Mesenchymal stem cell (in vitro differentiated cells and primary cell): ENCODE results near the gene MINK1.
A peak's percentile ranks its signal among the peaks of the same experiment; 100 is the strongest.

Experiments used
- DNase-seq: peaks from one replicate; pipeline ENCODE4 v3.0.0-alpha.2; 2013
- H2AFZ ChIP-seq: one replicate; pipeline ENCODE4 v1.6.1; 2013; ENCODE audit warnings: low read depth, mild to moderate bottlenecking, control low read depth, inconsistent platforms, low read length, moderate library complexity
- H2AK5ac ChIP-seq: 2 replicates; pipeline ENCODE4 v1.6.1; 2013; ENCODE audit warnings: low read length, moderate library complexity, mild to moderate bottlenecking, inconsistent platforms; ENCODE audit not compliant: severe bottlenecking
- H2BK120ac ChIP-seq: one replicate; pipeline ENCODE4 v1.6.1; 2013; ENCODE audit warnings: low read depth, mild to moderate bottlenecking, inconsistent platforms, low read length, moderate library complexity
- H2BK12ac ChIP-seq, 2 experiments: one replicate each; pipeline ENCODE4 v1.6.1; 2013; ENCODE audit warnings: inconsistent platforms in 2 of 2, low read length in 2 of 2, mild to moderate bottlenecking in 2 of 2, moderate library complexity in 2 of 2, control low read depth in 1 of 2
- H2BK15ac ChIP-seq: one replicate; pipeline ENCODE4 v1.6.1; 2013; ENCODE audit warnings: mild to moderate bottlenecking, low read depth, inconsistent platforms; ENCODE audit not compliant: poor library complexity, severe bottlenecking
- H2BK5ac ChIP-seq: 2 replicates; pipeline ENCODE4 v1.6.1; 2013; ENCODE audit warnings: low read depth, mild to moderate bottlenecking, low read length, control low read depth, inconsistent platforms; ENCODE audit not compliant: poor library complexity, severe bottlenecking
- H3K14ac ChIP-seq, 2 experiments: one replicate each; pipeline ENCODE4 v1.6.1; 2013; ENCODE audit warnings: inconsistent platforms in 2 of 2, low read length in 2 of 2, control low read depth in 1 of 2, mild to moderate bottlenecking in 1 of 2, moderate library complexity in 1 of 2
- H3K18ac ChIP-seq, 2 experiments: one replicate each; pipeline ENCODE4 v1.6.1; 2013; ENCODE audit warnings: inconsistent platforms in 2 of 2, low read length in 2 of 2, control low read depth in 1 of 2, low read depth in 1 of 2, mild to moderate bottlenecking in 1 of 2
- H3K23ac ChIP-seq, 2 experiments: one replicate each; pipeline ENCODE4 v1.6.1; 2013; ENCODE audit warnings: inconsistent platforms in 2 of 2, low read length in 2 of 2, mild to moderate bottlenecking in 2 of 2, moderate library complexity in 2 of 2, control low read depth in 1 of 2
- H3K27ac ChIP-seq: 2 replicates; pipeline ENCODE4 v1.5.1; 2013; ENCODE audit warnings: mild to moderate bottlenecking, moderate library complexity, low read length, control low read depth, inconsistent platforms; ENCODE audit not compliant: poor library complexity, severe bottlenecking
- H3K27me3 ChIP-seq, 2 experiments: 2 replicates each; pipeline versions ENCODE4 v1.6.1 to v1.7.0; 2013; ENCODE audit warnings: low read length in 2 of 2, mild to moderate bottlenecking in 2 of 2, moderate library complexity in 2 of 2, control low read depth in 1 of 2, inconsistent platforms in 1 of 2; ENCODE audit not compliant: control insufficient read depth in 1 of 2, insufficient read depth in 1 of 2
- H3K36me3 ChIP-seq, 2 experiments: 2 replicates each; pipeline versions ENCODE4 v1.6.1 to v1.7.0; 2013; ENCODE audit warnings: low read length in 2 of 2, control low read depth in 1 of 2, inconsistent platforms in 1 of 2, low read depth in 1 of 2, mild to moderate bottlenecking in 1 of 2; ENCODE audit not compliant: insufficient read depth in 2 of 2, control insufficient read depth in 1 of 2
- H3K4ac ChIP-seq, 2 experiments: one replicate each; pipeline ENCODE4 v1.6.1; 2013; ENCODE audit warnings: inconsistent platforms in 2 of 2, low read length in 2 of 2, mild to moderate bottlenecking in 2 of 2, moderate library complexity in 2 of 2, control low read depth in 1 of 2, low read depth in 1 of 2
- H3K4me1 ChIP-seq: 2 replicates; pipeline ENCODE4 v1.6.1; 2013; ENCODE audit warnings: low read depth, low read length, control low read depth; ENCODE audit not compliant: control insufficient read depth, insufficient read depth
- H3K4me2 ChIP-seq: 2 replicates; pipeline ENCODE4 v1.6.1; 2013; ENCODE audit warnings: low read length, mild to moderate bottlenecking, inconsistent platforms; ENCODE audit not compliant: poor library complexity, severe bottlenecking
- H3K4me3 ChIP-seq, 2 experiments: 2 replicates each; pipeline versions ENCODE4 v1.5.1 to v1.7.0; 2013; ENCODE audit warnings: low read length in 2 of 2, mild to moderate bottlenecking in 2 of 2, control low read depth in 1 of 2, low read depth in 1 of 2; ENCODE audit not compliant: insufficient read depth in 1 of 2
- H3K79me1 ChIP-seq: replicated peaks from 2 replicates; pipeline ENCODE4 v1.6.1; 2013; ENCODE audit warnings: mild to moderate bottlenecking, control low read depth, low read length, inconsistent platforms; ENCODE audit not compliant: poor library complexity, severe bottlenecking
- H3K9ac ChIP-seq: 2 replicates; pipeline ENCODE4 v1.7.0; 2013; ENCODE audit warnings: mild to moderate bottlenecking, low read length, moderate library complexity
- H3K9me3 ChIP-seq: 2 replicates; pipeline ENCODE4 v1.7.0; 2013; ENCODE audit warnings: mild to moderate bottlenecking, low read length; ENCODE audit not compliant: control insufficient read depth
- H4K8ac ChIP-seq: one replicate; pipeline ENCODE4 v1.6.1; 2013; ENCODE audit warnings: inconsistent platforms, mild to moderate bottlenecking, low read length, moderate library complexity
- H4K91ac ChIP-seq: one replicate; pipeline ENCODE4 v1.6.1; 2013; ENCODE audit warnings: mild to moderate bottlenecking, low read length, inconsistent platforms
- WGBS: methylation state at CpG from one replicate; pipeline ENCODE4 v1.1.7; 2013; ENCODE audit warnings: mixed read lengths; 5-methylcytosine and 5-hydroxymethylcytosine counted together

Gene MINK1

DNA sequence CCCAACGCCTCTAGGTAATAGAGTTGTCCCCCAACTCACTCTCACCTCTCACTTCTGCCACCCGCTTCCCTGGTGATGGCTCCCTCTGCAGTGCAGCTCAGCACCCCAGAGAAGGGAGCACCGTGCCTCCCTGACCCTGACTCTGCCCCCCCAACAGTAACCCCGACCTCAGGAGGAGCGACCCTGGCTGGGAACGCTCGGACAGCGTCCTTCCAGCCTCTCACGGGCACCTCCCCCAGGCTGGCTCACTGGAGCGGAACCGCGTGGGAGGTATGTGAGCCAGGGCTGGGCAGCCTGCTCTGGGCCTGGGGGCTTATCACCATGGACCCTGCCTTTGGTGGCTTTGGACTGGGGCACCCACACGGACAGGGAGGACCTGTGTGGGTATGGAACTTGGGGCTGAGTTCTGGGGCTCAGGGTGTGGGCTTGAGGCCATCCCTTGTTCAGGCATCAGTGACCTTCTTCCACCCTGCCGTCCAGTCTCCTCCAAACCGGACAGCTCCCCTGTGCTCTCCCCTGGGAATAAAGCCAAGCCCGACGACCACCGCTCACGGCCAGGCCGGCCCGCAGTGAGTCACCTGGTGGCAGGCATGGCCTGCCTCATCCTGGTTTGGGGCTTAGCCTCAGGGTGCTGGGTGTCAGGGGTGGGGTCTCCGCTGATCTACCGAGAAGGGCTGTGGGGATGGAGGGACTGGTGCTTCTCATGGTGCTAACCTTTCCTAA lies 59.5 kb downstream of the MINK1 start:
- Histone ChIP-seq H3K23ac (no peak overlapping the region), H2AK5ac (no peak overlapping the region), H3K4me3 (no peak overlapping the region), H2BK12ac (no peak overlapping the region), H3K36me3 (peaks cover 75 to 92% of the 10 kb centered on the region in 2 experiments), H4K8ac (no peak overlapping the region), H2BK5ac (no peak overlapping the region), H3K14ac (no peak overlapping the region), H2BK15ac (no peak overlapping the region), H3K4me2 (no peak overlapping the region), H3K9me3 (no peaks in the 10 kb centered on the region), H3K4ac (no peak overlapping the region), H2BK120ac (no peak overlapping the region), H3K27me3 (no peaks in the 10 kb centered on the region), H3K27ac (no peak overlapping the region), H3K9ac (no peak overlapping the region), H2AFZ (no peak overlapping the region), H3K4me1 (peaks cover 8% of the 10 kb centered on the region), H4K91ac (no peak overlapping the region), H3K79me1 (peaks cover 7% of the 10 kb centered on the region), H3K18ac (no peak overlapping the region)
- WGBS = 90% methylated on average over 17 of the region's 23 CpGs
- no peak for DNase-seq

GRCh38 chr17:4893272-4893671 lies 60.1 kb downstream of the MINK1 start:
- Histone ChIP-seq H3K27me3 (no peaks in the 10 kb centered on the region), H2BK15ac (no peak overlapping the region), H3K4me3 (no peak overlapping the region), H4K8ac (no peak overlapping the region), H4K91ac (no peak overlapping the region), H3K23ac (no peak overlapping the region), H3K4me1 (peaks cover 8% of the 10 kb centered on the region), H3K4ac (no peak overlapping the region), H3K79me1 (peaks cover 7% of the 10 kb centered on the region), H3K9me3 (no peaks in the 10 kb centered on the region), H3K36me3 (peaks cover 70 to 96% of the 10 kb centered on the region in 2 experiments), H3K27ac (no peak overlapping the region), H2BK5ac (no peak overlapping the region), H2AFZ (no peak overlapping the region), H2BK12ac (no peak overlapping the region), H3K18ac (no peak overlapping the region), H3K9ac (no peak overlapping the region), H2BK120ac (no peak overlapping the region), H2AK5ac (no peak overlapping the region), H3K14ac (no peak overlapping the region), H3K4me2 (no peak overlapping the region)
- 95% methylated on average over 18 of the region's 18 CpGs for WGBS
- no peak for DNase-seq

GRCh38 chr17:4893721-4894560 lies 60.8 kb downstream of the MINK1 start:
- Histone ChIP-seq H3K4me2 (no peak overlapping the region), H2AFZ (peak overlapping the region; percentile 8), H4K8ac (no peak overlapping the region), H2BK120ac (no peak overlapping the region), H4K91ac (peak overlapping the region; percentile 16), H2AK5ac (no peak overlapping the region), H3K23ac (peak overlapping the region in 1 of 2 experiments; percentile 11), H3K27ac (no peak overlapping the region), H2BK12ac (no peak overlapping the region), H3K18ac (no peak overlapping the region), H2BK15ac (no peak overlapping the region), H3K4ac (no peak overlapping the region), H3K36me3 (peaks cover 69 to 99% of the 10 kb centered on the region in 2 experiments), H2BK5ac (no peak overlapping the region), H3K4me1 (peaks cover 8% of the 10 kb centered on the region), H3K4me3 (no peak overlapping the region), H3K79me1 (peaks cover 7% of the 10 kb centered on the region), H3K9me3 (no peaks in the 10 kb centered on the region), H3K27me3 (peaks cover 0 to 4% of the 10 kb centered on the region in 2 experiments), H3K9ac (no peak overlapping the region), H3K14ac (no peak overlapping the region)
- DNase-seq = no peak
- WGBS = 89% methylated on average over 31 of the region's 31 CpGs

DNA sequence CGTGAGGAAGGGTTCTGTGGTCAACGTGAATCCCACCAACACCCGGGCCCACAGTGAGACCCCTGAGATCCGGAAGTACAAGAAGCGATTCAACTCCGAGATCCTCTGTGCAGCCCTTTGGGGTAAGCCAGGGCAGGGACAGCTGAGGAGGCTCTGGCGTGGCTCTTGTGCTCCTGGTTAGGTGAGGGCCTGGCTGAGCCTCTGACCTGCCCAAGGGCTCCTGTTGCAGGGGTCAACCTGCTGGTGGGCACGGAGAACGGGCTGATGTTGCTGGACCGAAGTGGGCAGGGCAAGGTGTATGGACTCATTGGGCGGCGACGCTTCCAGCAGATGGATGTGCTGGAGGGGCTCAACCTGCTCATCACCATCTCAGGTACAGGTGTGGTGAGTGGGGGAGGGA lies 62.0 kb downstream of the MINK1 start:
- Histone ChIP-seq H3K79me1 (peaks cover 3% of the 10 kb centered on the region), H2BK15ac (no peak overlapping the region), H3K4me2 (no peak overlapping the region), H2AK5ac (no peak overlapping the region), H3K23ac (no peak overlapping the region), H3K27ac (no peak overlapping the region), H3K4me1 (peaks cover 8% of the 10 kb centered on the region), H3K9ac (no peak overlapping the region), H2AFZ (no peak overlapping the region), H3K14ac (no peak overlapping the region), H4K8ac (no peak overlapping the region), H4K91ac (peak overlapping the region; percentile 0), H3K36me3 (peaks cover 69 to 99% of the 10 kb centered on the region in 2 experiments), H3K4ac (no peak overlapping the region), H2BK5ac (no peak overlapping the region), H3K27me3 (peaks cover 0 to 14% of the 10 kb centered on the region in 2 experiments), H3K4me3 (no peak overlapping the region), H2BK12ac (no peak overlapping the region), H3K9me3 (no peaks in the 10 kb centered on the region), H2BK120ac (no peak overlapping the region), H3K18ac (no peak overlapping the region)
- 97% methylated on average over 13 of the region's 13 CpGs for WGBS
- no peak for DNase-seq
